Neural progenitor cell (in vitro differentiated cells): ENCODE results near the gene CIBAR2. TPM values are rescaled to one million over a fixed set of nuclear protein-coding genes. Genes with fewer than 3 reads are reported as not detected.

Experiments used
- DNase-seq: peaks from one replicate; pipeline ENCODE4 v3.0.0-alpha.2; 2016; ENCODE audit warnings: low spot score
- H2AFZ ChIP-seq: fragments of 200-600 bp; sonication (generic); replicated peaks from 2 replicates; pipeline ENCODE4 v1.6.1; 2016; ENCODE audit warnings: antibody characterized with exemption
- H3F3A ChIP-seq: fragments of 200-600 bp; sonication (generic); 2 replicates; pipeline ENCODE4 v1.6.1; 2016; ENCODE audit warnings: antibody characterized with exemption, low read depth
- H3K27ac ChIP-seq: fragments of 200-600 bp; sonication (generic); 2 replicates; pipeline ENCODE4 v1.5.1; 2016; ENCODE audit warnings: mild to moderate bottlenecking
- H3K27me3 ChIP-seq: fragments of 200-600 bp; sonication (generic); 2 replicates; pipeline ENCODE4 v1.6.1; 2016; ENCODE audit warnings: mild to moderate bottlenecking, moderate library complexity
- H3K36me3 ChIP-seq: fragments of 200-600 bp; sonication (generic); 2 replicates; pipeline ENCODE4 v1.5.1; 2016
- H3K4me1 ChIP-seq: fragments of 200-600 bp; sonication (generic); 2 replicates; pipeline ENCODE4 v1.6.1; 2016; ENCODE audit warnings: mixed run types
- H3K4me2 ChIP-seq: fragments of 200-600 bp; sonication (generic); 2 replicates; pipeline ENCODE4 v1.6.1; 2016
- H3K4me3 ChIP-seq: fragments of 200-600 bp; sonication (generic); 2 replicates; pipeline ENCODE4 v1.5.1; 2016
- H3K79me2 ChIP-seq: fragments of 200-600 bp; sonication (generic); 2 replicates; pipeline ENCODE4 v1.6.1; 2016; ENCODE audit warnings: low read depth
- H3K9ac ChIP-seq: fragments of 200-600 bp; sonication (generic); 2 replicates; pipeline ENCODE4 v1.6.1; 2016
- H3K9me3 ChIP-seq: fragments of 200-600 bp; sonication (generic); 2 replicates; pipeline ENCODE4 v1.5.1; 2016; ENCODE audit warnings: low read depth
- H4K20me1 ChIP-seq: fragments of 200-600 bp; sonication (generic); 2 replicates; pipeline ENCODE4 v1.6.1; 2016; ENCODE audit warnings: low read depth
- H3K27ac Mint-ChIP-seq: 3 replicates; pipeline ENCODE4 v1.8.0; 2021; ENCODE audit warnings: mixed read lengths
- H3K27me3 Mint-ChIP-seq: 2 replicates; pipeline ENCODE4 v1.8.0; 2022; ENCODE audit warnings: low read depth, mild to moderate bottlenecking, inconsistent platforms, moderate library complexity, mixed read lengths; ENCODE audit not compliant: insufficient read depth
- H3K36me3 Mint-ChIP-seq: 3 replicates; pipeline ENCODE4 v1.8.0; 2021; ENCODE audit warnings: mixed read lengths
- H3K4me1 Mint-ChIP-seq: 3 replicates; pipeline ENCODE4 v1.8.0; 2021; ENCODE audit warnings: mixed read lengths
- H3K4me3 Mint-ChIP-seq: 3 replicates; pipeline ENCODE4 v1.8.0; 2021; ENCODE audit warnings: mild to moderate bottlenecking, moderate library complexity, mixed read lengths
- H3K9me3 Mint-ChIP-seq: 3 replicates; pipeline ENCODE4 v1.8.0; 2020; ENCODE audit warnings: mixed read lengths
- CTCF ChIP-seq: fragments of 200-600 bp; sonication (generic); IDR thresholded peaks from 2 replicates; pipeline ENCODE4 v1.5.1; 2017; ENCODE audit warnings: antibody characterized with exemption, mild to moderate bottlenecking
- EZH2 ChIP-seq: fragments of 200-600 bp; sonication (generic); IDR thresholded peaks from 2 replicates; pipeline ENCODE4 v1.6.1; 2017; ENCODE audit warnings: antibody characterized with exemption, mild to moderate bottlenecking, moderate library complexity
- EZH2phosphoT487 ChIP-seq: fragments of 200-600 bp; sonication (generic); IDR thresholded peaks from 2 replicates; pipeline ENCODE4 v1.6.1; 2017; ENCODE audit warnings: antibody characterized with exemption
- total RNA-seq: library from RNA; depleted of rRNA; stranded (reverse); fragments of >200 nt; gene quantifications from 2 replicates; pipeline ENCODE4 v1.2.3, GENCODE V29; 2015; ENCODE audit warnings: low replicate concordance

The CIBAR2 gene
- total RNA-seq, 1 donor from 2014 or later = not detected

- H3K36me3 Mint-ChIP-seq = no peaks in the 10 kb centered on the region
Observed at GRCh38 chr16:85069171-85069570, 43.1 kb downstream of the CIBAR2 start.

GRCh38 chr16:85068746-85069145 lies 43.5 kb downstream of the CIBAR2 start:
- H3K4me1 Mint-ChIP-seq = peaks cover 8% of the 10 kb centered on the region

More at GRCh38 chr16:85069171-85069570, 43.1 kb downstream of the CIBAR2 start:
- Histone ChIP-seq H3K4me2 (no peak overlapping the region), H2AFZ (no peak overlapping the region), H3K4me3 (no peak overlapping the region), H3K9ac (no peak overlapping the region), H3F3A (no peaks in the 10 kb centered on the region), H3K9me3 (no peaks in the 10 kb centered on the region), H4K20me1 (no peaks in the 10 kb centered on the region), H3K79me2 (no peaks in the 10 kb centered on the region), H3K27ac (no peak overlapping the region), H3K36me3 (no peaks in the 10 kb centered on the region), H3K27me3 (no peaks in the 10 kb centered on the region), H3K4me1 (no peaks in the 10 kb centered on the region)
- H3K27ac Mint-ChIP-seq = no peak overlapping the region
- H3K4me1 Mint-ChIP-seq = peaks cover 8% of the 10 kb centered on the region
- no peaks in the 10 kb centered on the region for H3K9me3 Mint-ChIP-seq
- H3K27me3 Mint-ChIP-seq = no peaks in the 10 kb centered on the region
- no peak for DNase-seq
- no peak overlapping the region for H3K4me3 Mint-ChIP-seq
- TF ChIP-seq EZH2 (no peak), CTCF (no peak), EZH2phosphoT487 (no peak)

GRCh38 chr16:85067426-85067825 lies 44.8 kb downstream of the CIBAR2 start:
- Mint-ChIP-seq H3K36me3 (no peaks in the 10 kb centered on the region), H3K4me1 (peaks cover 11% of the 10 kb centered on the region), H3K27ac (no peak overlapping the region), H3K9me3 (no peaks in the 10 kb centered on the region), H3K4me3 (no peak overlapping the region), H3K27me3 (no peaks in the 10 kb centered on the region)
- Histone ChIP-seq H3F3A (no peaks in the 10 kb centered on the region), H4K20me1 (no peaks in the 10 kb centered on the region), H2AFZ (no peak overlapping the region), H3K4me1 (no peaks in the 10 kb centered on the region), H3K9ac (no peak overlapping the region), H3K36me3 (no peaks in the 10 kb centered on the region), H3K9me3 (no peaks in the 10 kb centered on the region), H3K27me3 (no peaks in the 10 kb centered on the region), H3K79me2 (no peaks in the 10 kb centered on the region), H3K4me3 (no peak overlapping the region), H3K27ac (no peak overlapping the region), H3K4me2 (no peak overlapping the region)
- no peak for TF ChIP-seq EZH2
- no peak for TF ChIP-seq EZH2phosphoT487
- no peak for TF ChIP-seq CTCF
- DNase-seq = no peak

More at GRCh38 chr16:85068746-85069145, 43.5 kb downstream of the CIBAR2 start:
- Histone ChIP-seq H3K79me2 (no peaks in the 10 kb centered on the region), H3K9me3 (no peaks in the 10 kb centered on the region), H3K27ac (no peak overlapping the region), H3K36me3 (no peaks in the 10 kb centered on the region), H3K4me2 (no peak overlapping the region), H4K20me1 (no peaks in the 10 kb centered on the region), H3K4me1 (no peaks in the 10 kb centered on the region), H3K4me3 (no peak overlapping the region), H3K9ac (no peak overlapping the region), H3F3A (no peaks in the 10 kb centered on the region), H2AFZ (no peak overlapping the region), H3K27me3 (no peaks in the 10 kb centered on the region)
- Mint-ChIP-seq H3K27ac (no peak overlapping the region), H3K4me3 (no peak overlapping the region), H3K9me3 (no peaks in the 10 kb centered on the region), H3K36me3 (no peaks in the 10 kb centered on the region), H3K27me3 (no peaks in the 10 kb centered on the region)
- no peak for DNase-seq
- no peak for TF ChIP-seq CTCF
- no peak for TF ChIP-seq EZH2
- no peak for TF ChIP-seq EZH2phosphoT487

DNA sequence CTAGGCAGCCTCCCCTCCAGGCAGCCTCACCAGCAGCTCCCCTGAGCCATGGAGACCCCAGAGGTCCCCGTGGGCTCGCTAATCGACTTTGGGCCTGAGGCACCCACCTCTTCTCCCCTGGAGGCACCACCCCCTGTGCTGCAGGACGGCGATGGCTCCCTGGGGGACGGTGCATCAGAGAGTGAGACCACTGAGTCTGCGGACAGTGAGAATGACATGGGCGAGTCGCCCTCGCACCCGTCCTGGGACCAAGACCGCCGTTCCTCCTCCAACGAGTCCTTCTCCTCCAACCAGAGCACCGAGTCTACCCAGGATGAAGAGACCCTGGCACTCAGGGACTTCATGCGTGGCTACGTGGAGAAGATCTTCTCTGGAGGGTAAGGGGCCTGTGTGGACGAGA lies 45.2 kb downstream of the CIBAR2 start:
- Histone ChIP-seq H3K27ac (no peak overlapping the region), H4K20me1 (no peaks in the 10 kb centered on the region), H2AFZ (no peak overlapping the region), H3K4me1 (no peaks in the 10 kb centered on the region), H3K9me3 (no peaks in the 10 kb centered on the region), H3K79me2 (no peaks in the 10 kb centered on the region), H3K4me2 (no peak overlapping the region), H3K4me3 (no peak overlapping the region), H3K36me3 (no peaks in the 10 kb centered on the region), H3K27me3 (no peaks in the 10 kb centered on the region), H3F3A (no peaks in the 10 kb centered on the region), H3K9ac (no peak overlapping the region)
- DNase-seq = no peak
- Mint-ChIP-seq H3K4me1 (peaks cover 15% of the 10 kb centered on the region), H3K27ac (no peak overlapping the region), H3K4me3 (no peak overlapping the region), H3K9me3 (no peaks in the 10 kb centered on the region), H3K36me3 (no peaks in the 10 kb centered on the region), H3K27me3 (no peaks in the 10 kb centered on the region)
- TF ChIP-seq EZH2 (no peak), CTCF (no peak), EZH2phosphoT487 (no peak)
